ENCODE measurements around the gene DSCAML1. TPM values are rescaled to one million over a fixed set of nuclear protein-coding genes. Genes with fewer than 3 reads are reported as not detected.
A peak's percentile ranks its signal among the peaks of the same experiment; 100 is the strongest.

The DSCAML1 gene
- total RNA-seq, 6 donors from 2014 or later, result 0.30 to 3.1 (median 1.3) TPM

- no peak for DNase-seq
- 57 to 67% methylated on average over 9 of the region's 9 CpGs for WGBS, 2 donors
Observed at GRCh38 chr11:117519170-117519569, 277.8 kb downstream of the DSCAML1 start.

GRCh38 chr11:117518455-117518854 is 278.6 kb downstream of the DSCAML1 start:
- TF ChIP-seq CTCF (IDR thresholded peaks at IDR 0.05), result no peak
- TF ChIP-seq POLR2AphosphoS5 (IDR thresholded peaks at IDR 0.05), result no peak
- TF ChIP-seq POLR2A (IDR thresholded peaks at IDR 0.05), result no peak
- no peak for TF ChIP-seq EP300 (IDR thresholded peaks at IDR 0.05)
- Histone ChIP-seq H3K27me3 (no peaks in the 10 kb centered on the region), H3K4me1 (peaks cover 0 to 6% (median 0%) of the 10 kb centered on the region in 4 donors), H3K27ac (no peak overlapping the region), H3K4me3 (no peak overlapping the region), H3K9me3 (no peaks in the 10 kb centered on the region), H3K36me3 (no peaks in the 10 kb centered on the region)
- ATAC-seq (ENCODE audit: low FRiP score in 2 of 2) (no peak), DNase-seq (peak in 1 of 2 donors; percentile 86)
- WGBS, 2 donors, result 95 to 96% methylated on average over 29 to 30 of the region's 30 CpGs

More at GRCh38 chr11:117519170-117519569, 277.8 kb downstream of the DSCAML1 start:
- no peaks in the 10 kb centered on the region for H3K36me3 ChIP-seq
- H3K4me3 ChIP-seq, result no peak overlapping the region
- no peaks in the 10 kb centered on the region for H3K9me3 ChIP-seq
- peak overlapping the region in 1 of 4 donors; percentile 28 for H3K27ac ChIP-seq
- peaks cover 0 to 6% (median 0%) of the 10 kb centered on the region in 4 donors for H3K4me1 ChIP-seq
- no peak for TF ChIP-seq POLR2AphosphoS5 (IDR thresholded peaks at IDR 0.05)
- no peak for TF ChIP-seq EP300 (IDR thresholded peaks at IDR 0.05)
- no peak for TF ChIP-seq POLR2A (IDR thresholded peaks at IDR 0.05)
- no peak for TF ChIP-seq CTCF (IDR thresholded peaks at IDR 0.05)
- no peak for ATAC-seq (ENCODE audit: low FRiP score in 2 of 2)
- no peaks in the 10 kb centered on the region for H3K27me3 ChIP-seq

- H3K9me3 ChIP-seq, result no peaks in the 10 kb centered on the region
- TF ChIP-seq EP300 (IDR thresholded peaks at IDR 0.05) (no peak), POLR2A (IDR thresholded peaks at IDR 0.05) (no peak), CTCF (IDR thresholded peaks at IDR 0.05) (no peak), POLR2AphosphoS5 (IDR thresholded peaks at IDR 0.05) (no peak)
- H3K4me3 ChIP-seq, result no peak overlapping the region
- DNase-seq, result no peak
- WGBS, 2 donors, result 83 to 85% methylated on average over 4 of the region's 4 CpGs
- H3K36me3 ChIP-seq, result no peaks in the 10 kb centered on the region
- H3K27ac ChIP-seq, result no peak overlapping the region
- ATAC-seq (ENCODE audit: low FRiP score in 2 of 2), result no peak
- no peaks in the 10 kb centered on the region for H3K27me3 ChIP-seq
- H3K4me1 ChIP-seq, result peaks cover 0 to 11% (median under 1%) of the 10 kb centered on the region in 4 donors
Observed at GRCh38 chr11:117517097-117517496, 279.9 kb downstream of the DSCAML1 start.

GRCh38 chr11:117515892-117516787 is 280.9 kb downstream of the DSCAML1 start:
- Histone ChIP-seq H3K27me3 (no peaks in the 10 kb centered on the region), H3K9me3 (no peaks in the 10 kb centered on the region), H3K4me1 (peaks cover 0 to 17% (median 5%) of the 10 kb centered on the region in 4 donors), H3K4me3 (no peak overlapping the region), H3K27ac (no peak overlapping the region), H3K36me3 (no peaks in the 10 kb centered on the region)
- ATAC-seq (ENCODE audit: low FRiP score in 2 of 2) (no peak), DNase-seq (no peak)
- TF ChIP-seq CTCF (IDR thresholded peaks at IDR 0.05), result no peak
- no peak for TF ChIP-seq EP300 (IDR thresholded peaks at IDR 0.05)
- no peak for TF ChIP-seq POLR2AphosphoS5 (IDR thresholded peaks at IDR 0.05)
- WGBS, 2 donors, result 90 to 96% methylated on average over 2 to 20 of the region's 21 CpGs

All from upper lobe of left lung (tissue), 6 donors.